ENCODE results near the gene PLPPR1. TPM values are rescaled to one million over a fixed set of nuclear protein-coding genes. Genes with fewer than 3 reads are reported as not detected.

The PLPPR1 gene
- total RNA-seq, 4 donors from 2014 or later: not detected

GRCh38 chr9:101232405-101232977, 204.0 kb downstream of the PLPPR1 start:
- ATAC-seq (ENCODE audit: low FRiP score) (no peak), DNase-seq (ENCODE audit: low spot score) (no peak)
- no peak for TF ChIP-seq CTCF (IDR thresholded peaks at IDR 0.05)

GRCh38 chr9:101235105-101235866, 206.8 kb downstream of the PLPPR1 start:
- TF ChIP-seq CTCF (IDR thresholded peaks at IDR 0.05): no peak
- DNase-seq (ENCODE audit: low spot score) (no peak), ATAC-seq (ENCODE audit: low FRiP score) (no peak)

GRCh38 chr9:101242651-101243050, 214.1 kb downstream of the PLPPR1 start:
- DNase-seq (ENCODE audit: low spot score) (no peak), ATAC-seq (ENCODE audit: low FRiP score) (no peak)
- TF ChIP-seq CTCF (IDR thresholded peaks at IDR 0.05): no peak

- no peak for DNase-seq (ENCODE audit: low spot score)
- no peak for TF ChIP-seq CTCF (IDR thresholded peaks at IDR 0.05)
Measured at GRCh38 chr9:101246691-101247090, 218.2 kb downstream of the PLPPR1 start.

GRCh38 chr9:101247297-101247696, 218.8 kb downstream of the PLPPR1 start:
- no peak for ATAC-seq (ENCODE audit: low FRiP score)
- TF ChIP-seq CTCF (IDR thresholded peaks at IDR 0.05): no peak
- no peak for DNase-seq (ENCODE audit: low spot score)

More at GRCh38 chr9:101246691-101247090, 218.2 kb downstream of the PLPPR1 start:
- ATAC-seq (ENCODE audit: low FRiP score): no peak

GRCh38 chr9:101254733-101255433, 226.4 kb downstream of the PLPPR1 start:
- ATAC-seq (ENCODE audit: low FRiP score): no peak

More at GRCh38 chr9:101254733-101255433, 226.4 kb downstream of the PLPPR1 start:
- no peak for DNase-seq (ENCODE audit: low spot score)
- no peak for TF ChIP-seq CTCF (IDR thresholded peaks at IDR 0.05)
